Measurements from ENCODE around the gene PPY. TPM values are rescaled to one million over a fixed set of nuclear protein-coding genes. Genes with fewer than 3 reads are reported as not detected.
"Not testable (repeated sequence)": the region's sequence is repeated elsewhere in the genome, so short reads cannot be mapped to it uniquely, and the experiment has no call there.

PPY gene, protein sequence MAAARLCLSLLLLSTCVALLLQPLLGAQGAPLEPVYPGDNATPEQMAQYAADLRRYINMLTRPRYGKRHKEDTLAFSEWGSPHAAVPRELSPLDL
- not detected in 2 replicates for total RNA-seq (2014; rRNA removed; shearing (Covaris generic))

GRCh38 chr17:43942051-43942685, at the start of gene PPY:
Gene PPY (minus strand): TSS chr17:43942476. CDS start chr17:43941654, 822 bp downstream.
- DNase-seq (ENCODE audit: low spot score): no peak

GRCh38 chr17:43988301-43988700, 46.0 kb upstream of the PPY start:
- no peak for DNase-seq (ENCODE audit: low spot score)

- no peak for DNase-seq (ENCODE audit: low spot score)
Observed at GRCh38 chr17:43987131-43988021, 45.1 kb upstream of the PPY start.

GRCh38 chr17:43986225-43986981, 44.1 kb upstream of the PPY start:
- no peak for DNase-seq (ENCODE audit: low spot score)

DNA sequence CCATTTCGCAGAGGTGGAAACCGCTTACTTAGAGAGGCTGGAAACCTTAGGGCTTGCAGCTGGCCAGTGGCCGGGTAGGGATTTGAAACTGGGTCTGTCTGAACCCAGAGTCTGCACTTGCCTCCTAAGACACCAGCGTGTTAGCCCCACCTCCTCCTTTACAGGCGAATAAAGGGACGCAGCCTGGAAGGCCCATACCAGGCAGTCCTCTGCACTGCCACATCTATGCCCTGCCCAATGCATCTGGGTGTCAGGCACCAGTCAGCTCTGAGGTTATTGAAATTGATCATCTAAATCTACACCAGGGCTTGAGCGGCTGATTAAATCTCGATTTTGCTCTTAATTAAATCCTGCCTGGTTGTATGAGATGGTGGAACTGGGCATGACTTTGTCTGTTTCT, 42.2 kb upstream of the PPY start:
- DNase-seq (ENCODE audit: low spot score): no peak

DNA sequence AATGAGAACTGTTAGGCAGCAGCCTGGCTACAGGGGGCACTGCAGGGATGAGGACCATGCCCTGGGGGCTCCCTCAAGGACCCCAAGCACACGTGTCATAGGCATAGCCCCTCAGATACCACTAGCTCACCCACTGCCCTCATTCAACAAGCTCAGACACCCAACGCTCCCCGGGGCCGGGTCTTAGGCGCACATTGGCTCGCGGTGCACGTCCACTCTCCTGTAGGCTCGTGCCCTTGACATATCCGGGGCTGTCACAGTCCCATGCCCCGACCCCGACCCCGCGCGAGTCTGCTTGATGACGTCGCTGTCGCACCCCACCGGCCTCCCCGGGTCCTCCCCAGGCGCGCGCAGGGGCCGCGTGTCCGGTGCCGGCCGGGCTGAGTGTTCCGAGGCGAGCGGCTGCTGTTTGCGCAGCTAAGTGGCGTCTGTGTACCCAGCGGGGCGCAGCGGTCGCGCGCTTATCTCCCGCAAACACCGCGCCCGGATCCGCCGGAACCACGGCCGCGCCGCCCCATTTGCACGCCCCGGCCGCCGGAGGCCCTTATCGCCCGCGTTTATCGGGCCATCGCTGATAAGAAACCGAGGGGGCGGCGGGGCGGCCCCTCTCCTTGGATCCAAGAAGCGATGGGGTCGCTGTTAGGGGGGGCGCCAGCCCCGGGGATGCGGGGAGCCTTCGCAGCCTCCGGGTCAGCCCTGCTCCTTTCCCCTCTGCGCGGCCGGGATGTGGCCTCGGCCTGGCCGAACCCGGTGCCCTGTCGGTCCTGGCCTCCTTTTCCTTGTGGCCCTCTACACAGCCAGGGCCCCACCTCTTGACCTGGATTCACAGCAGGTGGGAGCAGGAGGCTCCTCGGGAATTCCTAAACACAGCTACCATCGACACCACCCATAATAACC, 41.5 kb upstream of the PPY start:
- no peak for DNase-seq (ENCODE audit: low spot score)

DNA sequence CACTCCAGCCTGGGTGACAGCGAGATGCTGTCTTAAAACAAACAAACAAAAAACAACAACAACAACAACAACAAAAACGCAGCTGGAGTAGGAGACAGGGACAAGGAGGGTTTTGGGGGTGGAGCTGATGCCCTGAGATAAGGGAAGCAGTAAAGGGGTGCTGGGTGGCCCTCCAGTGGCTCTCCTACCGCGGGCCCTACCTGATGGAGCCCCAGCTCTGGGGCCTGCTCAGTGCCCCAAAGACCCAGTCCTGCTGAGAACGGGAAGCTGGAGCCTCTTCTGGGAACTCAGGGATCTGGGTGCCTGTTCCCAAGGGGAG, 40.9 kb upstream of the PPY start:
- DNase-seq (ENCODE audit: low spot score): no peak

DNA sequence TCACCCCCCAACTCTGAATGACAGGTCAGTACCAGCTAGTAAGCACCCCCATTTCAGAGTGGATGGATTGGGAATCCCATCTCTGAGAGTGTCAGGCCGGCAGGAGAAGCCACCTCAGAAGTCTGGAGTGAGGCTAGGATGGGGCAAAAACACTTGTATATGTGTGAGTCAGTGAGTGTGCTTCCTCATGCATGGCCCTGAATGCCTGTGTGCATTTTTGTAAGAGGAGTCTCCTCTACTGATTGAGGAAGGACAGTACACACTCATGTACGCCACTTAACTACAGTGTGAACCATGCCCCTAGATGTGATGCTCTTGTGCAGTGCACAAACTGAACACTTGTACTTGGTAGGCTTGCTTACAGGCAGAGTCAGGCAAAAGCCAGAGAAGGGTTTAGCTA, 39.9 kb upstream of the PPY start:
- no peak for DNase-seq (ENCODE audit: low spot score)

- no peak for DNase-seq (ENCODE audit: low spot score)
Observed at GRCh38 chr17:43979671-43980070, 37.4 kb upstream of the PPY start.

DNA sequence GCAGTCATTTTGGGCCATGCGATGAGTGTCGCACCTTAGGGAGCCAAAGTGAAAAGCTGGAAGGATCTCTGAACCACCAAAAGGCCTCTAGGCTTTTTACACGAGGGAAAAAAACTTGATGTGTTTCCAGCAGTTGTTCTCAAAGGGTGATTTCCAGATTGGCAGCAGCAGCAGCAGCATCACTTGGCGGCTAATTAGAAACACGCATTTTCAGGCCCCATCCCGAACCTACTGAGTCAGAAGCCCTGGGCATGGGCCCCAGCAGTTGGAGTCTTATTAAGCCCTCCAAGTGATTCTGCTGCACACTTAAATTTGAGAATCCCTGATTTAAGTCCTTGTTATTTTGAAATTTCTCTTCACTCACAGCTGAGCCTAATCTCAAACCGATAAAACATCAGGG, 36.7 kb upstream of the PPY start:
- DNase-seq (ENCODE audit: low spot score): no peak

DNA sequence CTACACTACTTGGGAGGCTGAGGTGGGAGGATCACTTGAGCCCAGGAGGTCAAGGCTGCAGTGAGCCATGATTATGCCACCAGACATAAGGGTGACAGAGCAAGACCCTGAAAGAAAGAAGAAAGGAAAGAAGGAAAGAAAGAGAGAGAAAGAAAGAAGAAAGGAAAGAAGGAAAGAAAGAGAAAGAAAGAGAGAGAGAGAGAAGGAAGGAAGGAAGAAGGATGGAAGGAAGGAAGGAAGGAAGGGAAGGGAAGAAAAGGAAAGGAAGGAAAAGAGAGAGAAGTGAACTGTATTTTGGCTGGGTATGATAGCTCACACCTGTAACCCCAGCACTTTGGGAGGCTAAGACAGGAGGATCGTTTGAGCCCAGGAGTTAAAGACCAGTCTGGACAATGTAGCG, 35.8 kb upstream of the PPY start:
- no peak for DNase-seq (ENCODE audit: low spot score)

DNA sequence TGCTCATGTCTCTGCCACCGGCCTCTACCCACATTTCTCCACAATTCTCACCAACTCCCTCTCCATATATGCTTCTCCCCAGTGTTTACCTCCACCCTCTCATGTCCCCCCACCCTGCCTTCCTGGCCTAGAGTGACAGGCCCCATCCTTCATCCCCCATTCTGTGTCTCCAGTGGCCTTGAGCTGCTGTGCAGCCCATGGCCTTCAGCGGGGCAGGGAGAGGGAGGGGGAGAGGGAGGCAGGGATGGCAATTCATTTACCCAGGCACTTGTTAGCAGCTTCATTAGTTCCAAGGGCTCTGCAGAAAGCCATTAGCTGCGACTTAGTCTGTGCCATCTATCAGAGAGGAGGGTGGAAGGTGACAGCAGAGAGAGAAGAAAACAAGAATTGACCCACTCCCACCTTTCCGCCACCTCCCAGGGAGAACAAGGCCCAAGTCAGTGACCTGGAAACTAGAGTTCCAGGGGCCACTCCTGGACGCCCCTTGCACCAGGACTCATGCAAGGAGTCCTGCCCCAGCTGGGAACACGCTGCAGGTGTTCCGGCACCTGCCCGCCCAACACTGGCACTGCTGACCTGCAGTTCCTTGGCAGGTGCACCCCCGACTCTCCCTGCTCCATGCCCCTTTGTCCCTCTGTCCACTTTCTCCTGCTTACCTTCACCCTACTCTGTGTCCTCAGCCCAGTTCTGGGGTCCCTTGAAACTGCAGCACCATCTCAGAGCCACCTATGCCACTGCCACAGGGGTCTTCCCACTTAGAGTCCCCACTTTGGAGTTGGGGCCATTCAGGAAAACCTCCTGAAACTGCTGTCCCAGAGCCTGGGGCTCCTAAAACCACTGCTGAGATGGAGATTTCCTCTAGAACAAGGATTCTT, 34.9 kb upstream of the PPY start:
- no peak for DNase-seq (ENCODE audit: low spot score)

GRCh38 chr17:43975898-43976297, 33.6 kb upstream of the PPY start:
- DNase-seq (ENCODE audit: low spot score): no peak

DNA sequence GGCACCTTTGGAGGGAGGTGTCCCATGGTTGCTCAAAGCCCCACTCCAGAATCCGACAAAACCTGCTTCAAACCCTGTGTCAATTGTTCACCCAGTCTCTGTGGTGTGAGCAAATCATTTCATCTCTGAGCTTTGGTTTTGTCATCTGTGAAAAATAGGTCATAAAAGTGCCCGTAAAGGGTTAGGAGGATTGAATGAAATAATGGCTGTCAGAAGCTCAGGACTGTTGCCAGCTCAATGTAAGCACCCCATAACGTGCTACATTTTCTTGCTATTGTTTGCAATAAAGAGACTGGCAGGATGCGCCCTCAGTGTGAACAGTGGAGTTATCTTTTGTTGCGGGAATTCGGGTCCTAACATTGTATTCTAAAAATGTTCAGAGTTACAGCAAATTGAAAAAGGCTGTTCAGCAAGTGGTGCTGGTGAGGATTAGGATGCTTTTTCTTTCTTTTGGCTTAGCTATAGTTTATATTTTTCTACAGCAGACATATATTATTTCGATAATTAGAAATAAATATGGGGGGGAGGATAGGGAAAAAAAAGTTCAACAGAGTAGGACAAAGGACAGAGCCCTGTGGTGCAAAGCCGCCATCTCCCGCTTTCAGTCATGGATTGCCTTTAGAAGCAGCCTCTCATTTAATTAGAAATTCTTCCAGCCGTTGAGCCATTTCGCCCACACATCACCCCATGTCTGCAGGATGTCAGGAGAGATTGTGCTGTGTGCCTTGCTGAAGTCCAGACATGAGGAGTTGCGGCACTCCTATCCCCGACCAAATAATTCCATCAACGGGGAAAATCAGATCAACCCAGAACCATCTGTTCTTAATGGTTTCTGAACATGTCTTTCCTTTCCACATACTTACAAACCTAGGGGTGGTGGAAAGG, 32.3 kb upstream of the PPY start:
- no peak for DNase-seq (ENCODE audit: low spot score)

DNA sequence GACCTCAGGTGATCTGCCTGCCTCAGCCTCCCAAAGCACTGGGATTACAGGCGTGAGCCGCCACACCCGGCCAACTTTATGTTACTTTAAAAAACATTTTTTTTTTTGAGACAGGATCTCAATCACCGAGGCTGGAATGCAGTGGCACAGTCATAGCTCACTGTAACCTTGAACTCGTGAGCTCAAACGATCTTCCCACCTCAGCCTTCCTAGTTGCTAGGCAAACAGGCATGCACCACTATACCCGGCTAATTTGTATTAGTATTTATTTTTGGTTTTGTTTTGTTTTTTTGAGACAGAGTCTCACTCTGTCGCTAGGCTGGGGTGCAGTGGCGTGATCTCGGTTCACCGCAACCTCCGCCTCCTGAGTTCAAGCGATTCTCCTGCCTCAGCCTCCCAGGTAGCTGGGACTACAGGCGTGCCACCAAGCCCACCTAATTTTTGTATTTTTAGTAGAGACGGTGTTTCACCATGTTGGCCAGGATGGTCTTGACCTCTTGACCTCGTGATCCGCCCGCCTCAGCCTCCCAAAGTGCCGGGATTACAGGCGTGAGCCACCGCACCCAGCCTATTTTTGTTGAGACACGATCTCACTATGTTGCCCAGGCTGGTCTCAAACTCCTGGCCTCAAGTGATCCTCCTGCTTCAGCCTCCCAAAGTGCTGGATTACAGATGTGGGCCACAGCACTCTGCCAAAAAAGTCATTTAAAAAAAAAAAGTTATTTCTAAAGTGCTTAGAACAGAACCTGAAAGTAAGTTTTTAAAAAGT, 30.4 kb upstream of the PPY start:
- not testable (repeated sequence) for DNase-seq (ENCODE audit: low spot score)

DNA sequence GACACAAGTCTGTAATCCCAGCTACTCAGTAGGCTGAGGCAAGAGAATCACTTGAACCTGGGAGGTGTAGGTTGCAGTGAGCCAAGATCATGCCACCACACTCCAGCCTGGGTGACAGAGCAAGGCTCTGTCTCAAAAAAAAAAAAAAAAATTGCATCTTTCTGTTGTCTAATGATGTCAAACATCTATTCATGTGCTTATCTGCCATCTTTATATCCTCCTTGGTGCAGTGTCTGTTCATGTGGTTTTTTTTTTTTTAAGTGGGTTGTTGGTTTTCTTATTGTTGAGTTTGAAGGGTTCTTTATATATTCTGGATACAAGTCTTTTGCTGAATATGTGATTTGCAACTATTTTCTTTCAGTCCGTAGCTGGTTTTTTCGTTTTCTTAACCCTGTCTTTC, 29.2 kb upstream of the PPY start:
- DNase-seq (ENCODE audit: low spot score): not testable (repeated sequence)

DNA sequence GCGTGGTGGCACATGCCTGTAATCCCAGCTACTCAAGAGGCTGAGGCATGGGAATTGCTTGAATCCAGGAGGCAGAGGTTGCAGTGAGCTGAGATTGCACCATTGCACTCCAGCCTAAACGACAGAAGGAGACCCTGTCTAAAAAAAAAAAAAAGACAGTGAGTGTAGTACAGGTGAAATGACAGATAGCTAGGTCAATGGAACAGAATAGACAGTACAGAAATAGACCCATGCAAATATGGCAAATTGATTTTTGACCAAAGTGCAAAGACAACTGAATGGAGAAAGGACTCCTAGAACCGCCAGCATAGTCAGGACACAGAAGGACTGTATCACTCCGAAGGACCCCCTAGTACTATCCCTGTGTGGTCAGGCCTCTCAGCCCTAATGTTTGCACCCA, 28.1 kb upstream of the PPY start:
- DNase-seq (ENCODE audit: low spot score): no peak

DNA sequence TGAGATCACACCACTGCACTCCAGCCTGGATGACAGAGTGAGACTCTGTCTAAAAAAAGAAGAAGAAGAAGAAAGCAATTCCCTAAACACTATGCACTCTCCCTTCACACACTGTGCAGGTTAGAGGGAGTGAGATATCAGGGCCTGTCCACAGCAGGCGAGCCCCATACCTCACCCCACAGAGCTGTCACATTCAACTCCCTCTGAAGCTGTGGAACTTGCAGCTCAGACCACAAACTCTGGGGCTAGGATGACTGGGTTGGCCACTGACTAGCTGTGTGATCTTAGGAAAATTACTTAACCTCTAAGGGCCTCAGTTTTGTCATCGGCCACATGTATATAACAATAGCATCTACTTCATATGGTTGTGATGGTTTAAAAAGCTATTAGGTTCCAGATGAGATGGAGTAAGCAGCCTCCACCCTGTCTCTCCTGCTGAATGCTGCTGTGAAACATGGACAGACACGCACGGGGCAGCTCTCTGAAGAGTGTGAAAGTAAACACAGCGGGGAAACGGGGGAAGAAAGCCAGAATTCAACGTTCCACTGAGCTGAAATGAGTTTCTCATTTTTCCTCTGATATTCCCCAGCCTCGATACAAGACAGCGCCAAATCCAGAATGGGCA, 25.1 kb upstream of the PPY start:
- DNase-seq (ENCODE audit: low spot score): no peak

Measured in A172 (cell line).